HG03575 (cell line): ENCODE measurements around the gene POMT1.

Experiments
- ATAC-seq: cut with Tn5 transposase; IDR thresholded peaks from one replicate; pipeline ENCODE4 v1.9.1; 2021; ENCODE audit not compliant: unreplicated experiment, insufficient number of reproducible peaks, low FRiP score; ENCODE audit errors: extremely low read depth

POMT1 gene

GRCh38 chr9:131518553-131518952 lies 15.8 kb downstream of the POMT1 start:
- ATAC-seq = no peak

GRCh38 chr9:131520503-131520902 lies 17.8 kb downstream of the POMT1 start:
- no peak for ATAC-seq

DNA sequence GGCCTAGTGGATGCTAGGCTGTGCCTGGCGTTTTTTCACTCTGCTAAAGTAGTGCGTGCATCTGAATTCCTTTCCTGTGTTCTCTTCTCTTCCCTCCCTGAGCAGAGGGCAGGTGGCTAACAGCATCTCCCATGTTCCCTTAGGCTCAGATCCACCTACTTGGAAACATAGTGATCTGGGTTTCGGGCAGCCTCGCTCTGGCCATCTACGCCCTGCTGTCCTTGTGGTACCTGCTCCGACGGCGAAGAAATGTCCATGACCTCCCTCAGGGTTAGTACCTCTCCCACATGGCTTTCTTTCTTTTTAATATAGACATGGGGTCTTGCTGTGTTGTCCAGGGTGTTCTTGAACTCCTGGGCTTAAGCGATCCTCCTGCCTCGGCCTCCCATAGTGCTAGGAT lies 18.5 kb downstream of the POMT1 start:
- no peak for ATAC-seq

- ATAC-seq = no peak
These were observed 19.1 kb downstream of the POMT1 start for GRCh38 chr9:131521822-131522221.

- no peak for ATAC-seq
These were observed 19.8 kb downstream of the POMT1 start for GRCh38 chr9:131522257-131523085.

GRCh38 chr9:131523086-131523388 lies 20.3 kb downstream of the POMT1 start:
- ATAC-seq = no peak

DNA sequence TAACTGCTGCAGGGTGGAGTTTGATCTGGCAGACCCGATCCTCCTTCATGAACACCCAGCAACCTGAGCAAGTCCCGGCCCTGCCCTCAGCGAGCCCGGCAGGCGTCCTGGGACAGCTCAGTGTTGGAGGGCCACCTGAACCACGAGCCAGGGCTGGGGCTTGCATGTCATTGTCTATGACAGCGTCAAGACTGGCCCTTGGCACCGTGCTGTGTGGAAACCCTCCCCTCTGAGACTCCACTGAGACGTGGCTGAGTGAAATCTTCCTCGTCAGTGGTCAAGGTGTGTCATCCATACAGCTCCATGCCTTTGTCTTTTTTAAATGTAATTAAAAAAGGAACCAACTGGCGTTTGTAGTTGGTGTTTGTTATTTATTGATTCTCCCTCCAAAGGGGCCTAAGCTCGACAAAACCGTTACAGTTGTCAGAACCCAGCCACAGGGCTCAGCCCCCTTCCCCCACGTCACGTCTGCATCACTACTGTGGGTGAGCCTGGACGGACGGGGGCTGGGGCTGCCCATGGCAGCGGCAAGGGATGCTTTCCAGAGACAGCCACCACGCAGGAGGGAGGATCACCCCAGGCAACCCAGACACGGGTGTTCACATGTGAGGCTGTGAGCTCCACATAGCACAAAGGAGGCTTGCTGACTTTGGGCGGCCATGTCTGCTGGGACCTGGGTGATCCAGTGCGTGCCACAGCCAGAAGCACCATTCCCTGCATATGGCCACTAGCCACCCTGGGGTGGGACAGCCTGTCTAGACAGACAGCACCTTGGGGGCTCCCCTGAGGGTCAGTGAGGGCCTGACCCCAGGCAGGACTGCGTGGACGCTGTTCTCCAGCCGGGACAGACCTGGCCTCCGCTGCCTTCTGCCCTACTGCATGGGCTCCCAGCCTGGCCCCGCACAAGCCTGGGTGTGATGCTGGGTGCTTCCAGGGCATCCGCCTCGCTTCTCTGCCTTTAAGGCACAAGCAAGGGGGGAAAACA lies 21.0 kb downstream of the POMT1 start:
- no peak for ATAC-seq

DNA sequence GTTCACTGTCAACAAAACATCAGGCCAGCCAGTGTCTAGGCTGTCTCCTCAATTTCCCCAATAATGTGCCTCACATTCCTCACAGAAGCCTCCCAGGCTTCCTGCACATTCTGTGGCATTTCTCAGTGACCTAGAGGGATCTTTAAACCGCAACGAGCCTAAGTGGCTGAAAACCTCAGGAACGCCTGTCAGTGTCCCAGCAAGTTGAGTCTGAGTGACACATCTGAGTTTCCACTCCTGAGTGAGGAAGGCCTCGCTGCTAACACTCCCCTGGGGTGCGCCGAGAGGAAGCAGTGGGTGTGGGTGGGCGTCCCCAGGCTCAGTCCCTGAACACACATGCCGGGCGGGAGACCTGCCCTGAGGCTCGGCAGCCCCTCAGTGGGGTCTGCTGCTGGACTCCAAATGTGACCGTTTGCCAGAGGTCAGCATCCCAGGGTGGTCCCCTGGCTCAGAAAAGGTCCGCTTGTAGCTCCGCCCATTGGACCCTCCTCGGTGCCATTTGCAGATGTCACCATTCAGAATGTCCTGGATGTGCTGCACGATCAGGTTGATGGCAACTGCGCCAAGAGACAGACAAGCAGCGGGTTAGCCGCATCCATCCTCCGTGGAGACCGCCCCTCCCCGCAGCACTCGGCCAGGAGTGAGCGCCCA lies 22.1 kb downstream of the POMT1 start:
- ATAC-seq = no peak

DNA sequence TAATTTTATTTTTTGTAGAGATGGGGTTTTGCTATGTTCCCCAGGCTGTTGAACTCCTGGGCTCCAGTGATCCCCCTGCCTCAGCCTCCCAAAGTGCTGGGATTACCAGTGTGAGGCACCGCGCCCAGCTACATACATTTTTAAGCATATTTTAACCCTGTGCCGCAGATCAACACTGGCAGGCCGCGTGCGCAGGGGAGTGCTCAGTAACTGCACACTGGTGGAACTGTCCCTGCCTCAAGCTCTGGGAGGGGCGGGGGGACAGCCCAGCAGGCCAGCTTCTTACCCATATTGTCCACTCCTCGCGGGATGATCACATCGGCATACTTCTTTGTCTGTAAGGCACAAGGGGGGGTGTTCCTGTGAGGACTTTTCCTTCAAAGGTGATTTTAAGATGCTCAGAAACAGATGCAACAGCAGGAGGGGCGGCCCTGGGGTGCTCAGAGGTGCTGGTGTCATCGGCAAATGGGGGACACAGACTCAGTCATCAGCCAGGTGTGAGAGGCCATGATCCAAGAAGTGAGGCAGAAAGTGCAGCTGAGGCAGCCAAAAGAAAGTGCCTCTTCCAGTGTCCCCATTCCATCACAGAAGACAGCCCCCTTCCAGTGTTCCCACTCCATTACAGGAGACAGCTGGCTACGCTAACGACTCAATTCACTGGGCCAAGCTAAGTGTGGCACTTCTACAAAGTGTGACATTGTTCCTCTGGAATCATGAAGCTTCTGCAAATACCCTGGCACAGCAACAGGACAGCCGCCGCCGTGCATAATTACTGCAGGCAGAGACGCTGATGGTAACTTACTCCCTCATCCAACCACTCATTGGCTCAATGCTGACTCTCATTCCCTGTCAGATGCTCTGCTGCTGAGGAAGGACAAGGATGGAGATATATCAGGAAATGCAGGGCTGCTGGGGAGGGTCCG lies 23.2 kb downstream of the POMT1 start:
- ATAC-seq = no peak

DNA sequence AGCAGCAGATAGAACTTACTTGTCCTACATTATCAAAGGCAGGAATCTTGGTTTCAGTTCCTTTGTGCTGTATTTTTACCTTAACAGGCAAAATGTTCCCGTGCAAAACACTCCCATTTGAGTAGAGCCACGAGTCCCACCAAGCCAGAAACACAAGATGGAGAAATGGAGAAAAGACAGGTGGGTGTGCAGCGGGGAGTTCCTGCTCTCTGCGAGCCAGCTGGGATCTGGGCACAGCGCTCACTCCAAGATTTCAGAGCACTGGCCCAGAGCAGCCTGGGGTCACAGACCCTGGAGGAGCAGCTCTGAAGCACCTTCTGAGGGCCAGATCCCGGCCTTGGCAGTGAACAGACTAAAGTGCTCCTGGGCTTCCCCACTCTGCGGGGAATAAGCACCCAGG lies 25.5 kb downstream of the POMT1 start:
- ATAC-seq = no peak

DNA sequence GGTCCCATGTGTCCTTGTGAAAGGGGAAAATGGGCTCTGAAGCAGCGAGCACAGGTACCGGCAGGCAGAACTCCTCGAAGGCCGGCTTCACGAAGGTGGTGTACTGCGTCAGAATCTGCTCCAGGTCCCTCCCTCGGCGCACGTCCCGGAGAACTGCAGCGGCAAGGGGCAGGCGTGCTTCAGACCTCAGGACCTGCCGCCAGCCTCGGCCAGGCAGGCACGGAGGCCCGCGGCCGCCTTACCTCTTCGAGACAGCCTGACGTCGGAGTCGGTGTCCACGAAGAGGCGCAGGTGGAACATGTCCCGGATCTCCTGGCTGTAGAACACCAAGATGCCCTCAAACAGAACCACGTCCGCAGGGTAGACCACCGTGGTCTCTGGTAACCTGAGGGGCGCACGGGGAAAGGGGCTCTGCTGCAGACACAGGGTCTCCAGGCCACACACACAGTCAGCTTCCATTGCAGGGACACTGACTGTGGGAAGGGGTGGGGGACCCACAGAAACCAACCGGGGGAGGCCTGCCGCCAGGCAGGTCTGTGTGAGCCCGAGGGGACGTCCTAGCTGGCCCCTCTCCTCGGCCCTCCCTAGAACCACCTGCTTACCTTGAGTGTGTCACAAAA lies 26.3 kb downstream of the POMT1 start:
- ATAC-seq = no peak

- ATAC-seq = no peak
These were observed 27.2 kb downstream of the POMT1 start for GRCh38 chr9:131529597-131530545.

DNA sequence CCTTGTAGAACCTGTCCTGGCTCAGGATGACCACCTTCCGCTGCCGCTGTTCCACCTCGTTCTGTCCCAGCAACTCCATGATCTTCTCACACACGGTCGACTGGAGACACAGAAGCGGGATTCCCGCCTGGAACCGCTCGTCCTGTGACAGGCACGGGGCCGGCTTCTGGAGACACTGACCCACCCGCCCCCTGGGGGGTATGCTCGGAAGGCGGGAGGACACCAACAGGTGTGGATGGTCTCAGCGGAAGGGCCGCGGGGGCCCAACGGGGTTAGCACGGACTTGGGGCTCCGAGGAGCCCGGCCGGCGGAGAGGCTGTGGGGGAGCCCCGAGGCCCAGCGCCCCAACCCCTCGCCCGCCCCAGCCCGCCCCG lies 27.8 kb downstream of the POMT1 start:
- no peak for ATAC-seq

- no peak for ATAC-seq
These were observed 28.5 kb downstream of the POMT1 start, which contains the start of gene UCK1 for GRCh38 chr9:131530920-131531832. Gene UCK1, minus strand, starts transcription at chr9:131531263. Its CDS starts 89 bp downstream, at chr9:131531174.

- no peak for ATAC-seq
These were observed 32.1 kb downstream of the POMT1 start for GRCh38 chr9:131534721-131535237.

DNA sequence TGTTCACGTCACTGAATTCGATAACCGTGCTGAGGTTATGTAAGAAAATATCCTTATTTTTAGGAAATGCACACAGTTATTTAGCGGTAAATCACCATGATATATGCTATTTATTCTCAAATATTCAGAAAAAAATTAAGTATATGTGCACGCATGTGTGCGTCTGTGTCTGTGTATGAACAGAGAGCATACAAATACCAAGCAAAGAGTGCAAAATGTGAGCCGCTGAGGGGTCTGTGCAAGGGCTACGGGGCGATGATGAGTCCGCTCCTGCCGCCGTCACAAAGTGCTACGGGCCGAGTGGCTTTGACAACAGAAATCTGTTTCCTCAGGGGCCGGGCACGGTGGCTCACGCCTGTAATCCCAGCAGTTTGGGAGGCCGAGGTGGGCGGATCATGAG lies 35.2 kb downstream of the POMT1 start:
- ATAC-seq = no peak
